Chondrocyte (in vitro differentiated cells): ENCODE data around the gene VAC14. TPM values are rescaled to one million over a fixed set of nuclear protein-coding genes. Genes with fewer than 3 reads are reported as not detected.
A peak's percentile ranks its signal among the peaks of the same experiment; 100 is the strongest.

Experiments used
- DNase-seq: peaks from one replicate; pipeline ENCODE4 v3.0.0; 2021; ENCODE audit warnings: mixed read lengths, low spot score
- H3K27ac Mint-ChIP-seq: one replicate; pipeline ENCODE4 v1.8.0; 2021; ENCODE audit warnings: mild to moderate bottlenecking, moderate library complexity, mixed read lengths; ENCODE audit not compliant: unreplicated experiment
- H3K27me3 Mint-ChIP-seq: 2 replicates; pipeline ENCODE4 v1.8.0; 2021; ENCODE audit warnings: low read depth, mixed read lengths
- H3K36me3 Mint-ChIP-seq: 2 replicates; pipeline ENCODE4 v1.8.0; 2021; ENCODE audit warnings: low read depth, mixed read lengths
- H3K4me1 Mint-ChIP-seq: 2 replicates; pipeline ENCODE4 v1.8.0; 2021; ENCODE audit warnings: low read depth, mild to moderate bottlenecking, mixed read lengths
- H3K4me3 Mint-ChIP-seq: one replicate; pipeline ENCODE4 v1.8.0; 2021; ENCODE audit warnings: mild to moderate bottlenecking, moderate library complexity, mixed read lengths; ENCODE audit not compliant: unreplicated experiment
- H3K9me3 Mint-ChIP-seq: 2 replicates; pipeline ENCODE4 v1.8.0; 2021; ENCODE audit warnings: low read depth, mixed read lengths
- total RNA-seq: library from RNA; stranded (reverse); gene quantifications from 3 replicates; pipeline ENCODE4 v1.2.1, GENCODE V29; 2021
- TF ChIP-seq, protein P1 (sequence below): fragments of 200-600 bp; sonication (generic); IDR thresholded peaks from 2 replicates; pipeline ENCODE4 v1.5.0; 2021; ENCODE audit warnings: antibody characterized with exemption, mild to moderate bottlenecking, moderate library complexity

Gene VAC14
- total RNA-seq, 1 donor from 2014 or later, result 37.9 TPM

DNA sequence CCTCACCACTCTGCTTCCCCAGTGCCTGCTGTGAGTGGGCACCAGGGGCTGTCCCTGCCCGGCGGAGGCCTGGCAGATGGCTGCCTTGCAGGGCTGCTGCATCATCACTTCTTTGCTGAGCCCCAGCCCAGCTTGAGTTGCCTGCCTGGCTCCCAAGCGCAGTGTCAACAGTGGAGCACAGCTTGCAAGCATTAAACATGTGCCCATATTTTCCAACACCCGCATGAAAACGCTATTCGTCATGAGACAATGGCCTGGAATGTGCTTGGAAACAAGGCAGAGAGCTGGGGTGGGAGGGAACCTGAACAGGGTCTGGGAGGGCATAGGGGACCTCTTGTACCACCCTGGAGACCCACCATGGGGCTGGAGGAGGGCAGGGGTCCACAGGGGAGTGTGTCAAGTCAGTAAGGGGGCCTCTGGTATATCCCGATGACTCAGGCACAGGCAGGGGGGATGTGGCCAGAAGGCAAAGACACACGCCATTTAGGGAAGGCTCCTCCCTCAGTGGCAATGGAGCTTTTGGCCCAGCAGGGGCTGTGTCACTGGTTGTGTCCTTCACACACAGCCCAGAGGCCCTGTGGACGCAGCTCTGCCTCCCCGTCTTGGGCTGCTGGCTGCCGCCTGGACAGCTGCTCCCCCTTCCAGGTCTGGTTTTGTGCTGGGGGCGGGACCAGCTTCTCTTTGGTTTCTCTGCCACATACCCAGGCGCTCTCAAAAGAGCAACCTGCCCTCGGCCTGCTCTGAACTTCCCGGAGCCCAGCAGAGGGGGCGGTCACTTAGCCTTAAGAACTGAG lies 97.7 kb downstream of the VAC14 start:
- Mint-ChIP-seq H3K4me3 (no peak overlapping the region), H3K27ac (peak overlapping the region; percentile 100), H3K4me1 (peaks cover 92% of the 10 kb centered on the region), H3K27me3 (no peaks in the 10 kb centered on the region), H3K9me3 (no peaks in the 10 kb centered on the region), H3K36me3 (peaks cover 3% of the 10 kb centered on the region)
- TF ChIP-seq, protein P1, sequence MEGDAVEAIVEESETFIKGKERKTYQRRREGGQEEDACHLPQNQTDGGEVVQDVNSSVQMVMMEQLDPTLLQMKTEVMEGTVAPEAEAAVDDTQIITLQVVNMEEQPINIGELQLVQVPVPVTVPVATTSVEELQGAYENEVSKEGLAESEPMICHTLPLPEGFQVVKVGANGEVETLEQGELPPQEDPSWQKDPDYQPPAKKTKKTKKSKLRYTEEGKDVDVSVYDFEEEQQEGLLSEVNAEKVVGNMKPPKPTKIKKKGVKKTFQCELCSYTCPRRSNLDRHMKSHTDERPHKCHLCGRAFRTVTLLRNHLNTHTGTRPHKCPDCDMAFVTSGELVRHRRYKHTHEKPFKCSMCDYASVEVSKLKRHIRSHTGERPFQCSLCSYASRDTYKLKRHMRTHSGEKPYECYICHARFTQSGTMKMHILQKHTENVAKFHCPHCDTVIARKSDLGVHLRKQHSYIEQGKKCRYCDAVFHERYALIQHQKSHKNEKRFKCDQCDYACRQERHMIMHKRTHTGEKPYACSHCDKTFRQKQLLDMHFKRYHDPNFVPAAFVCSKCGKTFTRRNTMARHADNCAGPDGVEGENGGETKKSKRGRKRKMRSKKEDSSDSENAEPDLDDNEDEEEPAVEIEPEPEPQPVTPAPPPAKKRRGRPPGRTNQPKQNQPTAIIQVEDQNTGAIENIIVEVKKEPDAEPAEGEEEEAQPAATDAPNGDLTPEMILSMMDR, result peak; percentile 78
- DNase-seq, result no peak

DNA sequence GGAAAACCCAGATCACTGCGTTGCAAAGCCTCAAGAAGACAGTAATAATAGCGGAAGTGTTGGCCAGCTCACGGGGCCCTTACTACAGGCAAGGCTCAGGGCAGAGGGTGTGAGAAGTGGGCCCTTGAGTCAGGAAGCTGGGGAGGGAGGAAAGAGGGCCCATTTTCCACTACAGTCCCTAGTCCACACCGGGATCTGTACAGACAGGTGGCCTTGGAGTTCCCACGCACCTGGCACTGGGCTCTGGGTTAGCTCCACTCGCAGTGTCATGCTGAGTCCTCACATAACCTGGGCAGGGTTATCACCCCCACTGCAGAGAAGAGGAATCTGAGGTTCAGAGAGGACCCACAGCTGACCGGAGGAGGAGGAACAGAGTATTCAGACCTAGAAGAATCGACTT lies 98.3 kb downstream of the VAC14 start:
- Mint-ChIP-seq H3K27ac (peak overlapping the region; percentile 100), H3K27me3 (no peaks in the 10 kb centered on the region), H3K4me1 (peaks cover 92% of the 10 kb centered on the region), H3K36me3 (peaks cover 4% of the 10 kb centered on the region), H3K4me3 (no peak overlapping the region), H3K9me3 (no peaks in the 10 kb centered on the region)
- no peak for DNase-seq
- TF ChIP-seq, protein P1, result no peak

DNA sequence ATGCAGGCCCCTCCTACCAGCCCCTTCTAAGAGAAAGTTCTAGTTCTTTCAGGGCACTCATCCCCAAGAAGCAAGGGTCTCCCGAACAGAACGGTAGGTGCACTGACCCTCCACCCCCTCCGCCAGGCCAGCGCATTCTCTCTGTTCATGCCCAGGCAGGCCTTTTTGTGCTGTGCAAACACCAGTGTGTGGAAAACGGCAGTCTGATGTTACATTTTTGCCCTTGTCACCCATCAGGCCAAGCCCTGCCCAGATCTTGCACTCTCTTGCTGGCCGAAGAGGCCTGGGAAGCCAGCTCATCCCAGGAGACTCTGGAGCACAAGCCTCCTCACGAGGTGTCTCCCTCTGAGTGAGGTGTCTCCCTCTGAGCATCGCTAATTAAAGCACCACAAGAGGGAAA lies 99.0 kb downstream of the VAC14 start:
- no peaks in the 10 kb centered on the region for H3K9me3 Mint-ChIP-seq
- peak overlapping the region; percentile 100 for H3K27ac Mint-ChIP-seq
- TF ChIP-seq, protein P1, result no peak
- peaks cover 92% of the 10 kb centered on the region for H3K4me1 Mint-ChIP-seq
- peaks cover 4% of the 10 kb centered on the region for H3K36me3 Mint-ChIP-seq
- no peaks in the 10 kb centered on the region for H3K27me3 Mint-ChIP-seq
- no peak overlapping the region for H3K4me3 Mint-ChIP-seq
- no peak for DNase-seq

DNA sequence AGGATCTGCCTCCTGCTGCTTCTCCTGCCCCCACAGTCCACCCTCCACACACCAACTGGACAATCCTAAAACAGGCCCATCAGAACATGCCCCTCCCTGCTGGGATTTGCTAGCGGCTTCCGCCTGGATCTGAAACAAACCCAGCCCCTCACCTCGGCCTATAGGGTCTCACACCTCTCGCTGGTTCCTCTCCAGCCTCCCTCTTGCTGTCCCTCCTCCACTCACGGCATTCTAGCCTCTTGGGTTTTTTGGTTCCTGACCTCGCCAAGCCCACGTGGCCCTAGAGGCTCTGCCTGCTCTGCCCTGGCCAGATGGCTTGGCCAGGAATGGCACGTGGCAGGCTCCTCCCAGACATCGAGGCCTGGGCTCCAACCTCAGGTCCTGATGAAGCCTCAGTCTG lies 99.4 kb downstream of the VAC14 start:
- DNase-seq, result no peak
- peak overlapping the region; percentile 100 for H3K27ac Mint-ChIP-seq
- H3K27me3 Mint-ChIP-seq, result no peaks in the 10 kb centered on the region
- peaks cover 92% of the 10 kb centered on the region for H3K4me1 Mint-ChIP-seq
- TF ChIP-seq, protein P1, result no peak
- H3K9me3 Mint-ChIP-seq, result no peaks in the 10 kb centered on the region
- peaks cover 4% of the 10 kb centered on the region for H3K36me3 Mint-ChIP-seq
- H3K4me3 Mint-ChIP-seq, result no peak overlapping the region

DNA sequence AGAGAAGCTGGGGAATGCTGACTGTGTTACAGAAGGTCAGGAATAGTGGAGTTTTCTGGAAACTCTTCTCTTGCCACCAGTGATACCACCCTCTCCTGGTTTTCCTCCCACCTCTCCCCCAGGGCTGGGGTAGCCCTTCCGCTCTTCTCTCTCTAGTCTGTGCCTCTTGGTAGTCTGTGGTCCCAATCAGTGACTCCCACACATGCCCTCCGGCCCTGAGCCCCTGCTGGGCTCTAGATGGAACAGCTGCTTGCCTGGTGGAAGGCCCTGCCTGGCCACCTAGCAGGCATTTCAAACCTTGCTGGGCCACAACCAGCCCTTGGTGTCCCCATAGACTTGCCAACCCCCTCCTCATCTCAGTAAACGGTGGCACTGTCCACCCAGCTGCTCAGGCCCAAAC lies 99.9 kb downstream of the VAC14 start:
- Mint-ChIP-seq H3K27ac (peak overlapping the region; percentile 100), H3K36me3 (peaks cover 4% of the 10 kb centered on the region), H3K4me3 (no peak overlapping the region), H3K4me1 (peaks cover 92% of the 10 kb centered on the region), H3K9me3 (no peaks in the 10 kb centered on the region), H3K27me3 (no peaks in the 10 kb centered on the region)
- TF ChIP-seq, protein P1, result no peak
- no peak for DNase-seq
